A673 (cell line): ENCODE data around the gene FOXC1. TPM values are rescaled to one million over a fixed set of nuclear protein-coding genes. Genes with fewer than 3 reads are reported as not detected.

Experiments
- Bru-seq: library from RNA; stranded (reverse); fragments of 400-500 nt; gene quantifications from one replicate; lab custom pipeline; 2021; lab: Mats Ljungman, UMichigan
- BruChase-seq, 2 experiments: library from RNA; stranded (reverse); fragments of 400-500 nt; gene quantifications; one replicate each; lab custom pipeline; 2021; lab: Mats Ljungman, UMichigan
- BruUV-seq: library from RNA; stranded (reverse); fragments of 400-500 nt; replicated peaks from 2 replicates; lab custom pipeline; 2021; lab: Mats Ljungman, UMichigan
- CTCF ChIA-PET: fragments of 300-600 bp; sonication (Branson Sonifier 250); formaldehyde crosslinking; loops from one replicate; lab custom pipeline; 2022; ENCODE audit warnings: antibody characterized with exemption; lab: Charles Lee
- POLR2A ChIA-PET: fragments of 300-600 bp; sonication (Branson Sonifier 250); formaldehyde crosslinking; loops from one replicate; lab custom pipeline; 2022; ENCODE audit warnings: antibody characterized with exemption; ENCODE audit not compliant: low non-redundant PET; lab: Charles Lee
- DNase-seq: peaks from one replicate; pipeline ENCODE4 v3.0.0-alpha.2; 2015; ENCODE audit warnings: low spot score
- H3K27ac ChIP-seq: fragments of 200-600 bp; sonication (generic); 2 replicates; pipeline ENCODE4 v1.5.1; 2016; ENCODE audit warnings: mixed run types, low read depth, mild to moderate bottlenecking, mixed read lengths, antibody characterized with exemption, low read length; ENCODE audit not compliant: poor library complexity, severe bottlenecking
- H3K27me3 ChIP-seq: fragments of 200-600 bp; sonication (generic); replicated peaks from 2 replicates; pipeline ENCODE4 v1.6.1; 2017; ENCODE audit warnings: mixed run types, low read depth, mild to moderate bottlenecking, mixed read lengths, antibody characterized with exemption, low read length; ENCODE audit not compliant: insufficient read depth, poor library complexity
- H3K36me3 ChIP-seq: fragments of 200-600 bp; sonication (generic); 2 replicates; pipeline ENCODE4 v1.6.1; 2016; ENCODE audit warnings: mixed run types, mild to moderate bottlenecking, mixed read lengths, antibody characterized with exemption, low read length; ENCODE audit not compliant: insufficient read depth, poor library complexity, severe bottlenecking
- H3K4me1 ChIP-seq: fragments of 200-600 bp; sonication (generic); 2 replicates; pipeline ENCODE4 v1.6.1; 2017; ENCODE audit warnings: mixed run types, mild to moderate bottlenecking, mixed read lengths, antibody characterized with exemption, low read length; ENCODE audit not compliant: insufficient read depth, poor library complexity, severe bottlenecking
- H3K4me3 ChIP-seq: fragments of 200-600 bp; sonication (generic); 2 replicates; pipeline ENCODE4 v1.5.1; 2016; ENCODE audit warnings: low read depth, mixed run types, mild to moderate bottlenecking, mixed read lengths, low read length; ENCODE audit not compliant: poor library complexity, severe bottlenecking
- H3K9me3 ChIP-seq: fragments of 200-600 bp; sonication (generic); 2 replicates; pipeline ENCODE4 v1.6.1; 2016; ENCODE audit warnings: mixed run types, low read depth, mild to moderate bottlenecking, mixed read lengths, antibody characterized with exemption, low read length; ENCODE audit not compliant: poor library complexity, severe bottlenecking
- EZH2 ChIP-seq: fragments of 200-600 bp; sonication (generic); IDR thresholded peaks from 2 replicates; pipeline ENCODE4 v1.6.1; 2017; ENCODE audit warnings: borderline replicate concordance, low read depth, mild to moderate bottlenecking, mixed read lengths, antibody characterized with exemption, low read length; ENCODE audit not compliant: poor library complexity, severe bottlenecking
- intact Hi-C: fragments of 100-400 bp; cut with micrococcal nuclease; formaldehyde crosslinking; loops from one replicate; pipeline ENCODE4 v1.10.0; 2022; ENCODE audit not compliant: unreplicated experiment
- long read RNA-seq: library from polyadenylated mRNA; stranded (forward); transcript quantifications from one replicate; pipeline ENCODE4 v2.0.0, GENCODE V29; 2022
- total RNA-seq: library from RNA; stranded (reverse); gene quantifications from 2 replicates; pipeline ENCODE4 v1.2.3, GENCODE V29; 2021
- TF ChIP-seq, protein P1 (sequence below): fragments of 300-800, 200-600 bp; sonication (generic); conservative IDR thresholded peaks from 2 replicates; pipeline ENCODE4 v1.5.1; 2017; ENCODE audit warnings: low read depth, mild to moderate bottlenecking, antibody characterized with exemption, low read length, moderate library complexity, mixed read lengths

FOXC1 gene
- total RNA-seq: 0.49 and 0.50 TPM in 2 replicates
- percentile 27 among the genes with signal in this experiment for Bru-seq, nascent RNA
- BruChase-seq, experiment 1, labeled RNA remaining after a 2-hour chase: percentile 45 among the genes with signal in this experiment
- BruChase-seq, experiment 2, labeled RNA remaining after a 6-hour chase: percentile 22 among the genes with signal in this experiment
- long read RNA-seq: 0 reads

DNA sequence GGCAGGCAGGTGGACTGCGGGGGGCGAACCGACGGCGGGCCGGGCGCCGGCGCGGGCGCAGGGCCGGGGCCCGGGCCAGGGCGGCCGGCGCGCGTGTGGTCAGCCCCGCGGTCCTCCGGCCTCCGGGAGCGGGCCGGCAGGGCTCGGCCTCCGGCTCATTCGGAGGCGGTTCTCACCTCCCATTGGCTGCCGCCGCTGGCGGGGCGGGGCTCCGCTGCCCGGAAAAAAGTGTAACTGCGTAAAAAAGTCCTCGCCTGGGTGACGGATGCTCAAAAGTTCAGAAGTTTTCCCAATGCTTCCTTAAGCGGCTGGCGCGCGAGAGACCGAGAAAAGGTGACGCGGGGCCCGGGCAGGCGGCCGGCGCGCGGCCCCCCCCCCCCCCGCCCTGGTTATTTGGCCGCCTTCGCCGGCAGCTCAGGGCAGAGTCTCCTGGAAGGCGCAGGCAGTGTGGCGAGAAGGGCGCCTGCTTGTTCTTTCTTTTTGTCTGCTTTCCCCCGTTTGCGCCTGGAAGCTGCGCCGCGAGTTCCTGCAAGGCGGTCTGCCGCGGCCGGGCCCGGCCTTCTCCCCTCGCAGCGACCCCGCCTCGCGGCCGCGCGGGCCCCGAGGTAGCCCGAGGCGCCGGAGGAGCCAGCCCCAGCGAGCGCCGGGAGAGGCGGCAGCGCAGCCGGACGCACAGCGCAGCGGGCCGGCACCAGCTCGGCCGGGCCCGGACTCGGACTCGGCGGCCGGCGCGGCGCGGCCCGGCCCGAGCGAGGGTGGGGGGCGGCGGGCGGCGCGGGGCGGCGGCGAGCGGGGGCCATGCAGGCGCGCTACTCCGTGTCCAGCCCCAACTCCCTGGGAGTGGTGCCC, at the start of gene FOXC1:
Gene FOXC1, plus strand, starts transcription at position 268 of the 849 bp plus-strand sequence. Its CDS starts 531 bp downstream, at position 799.
- peak; percentile 73 for DNase-seq
- ChIA-PET CTCF (no interaction called here), POLR2A (no interaction called here)
- TF ChIP-seq, protein P1, sequence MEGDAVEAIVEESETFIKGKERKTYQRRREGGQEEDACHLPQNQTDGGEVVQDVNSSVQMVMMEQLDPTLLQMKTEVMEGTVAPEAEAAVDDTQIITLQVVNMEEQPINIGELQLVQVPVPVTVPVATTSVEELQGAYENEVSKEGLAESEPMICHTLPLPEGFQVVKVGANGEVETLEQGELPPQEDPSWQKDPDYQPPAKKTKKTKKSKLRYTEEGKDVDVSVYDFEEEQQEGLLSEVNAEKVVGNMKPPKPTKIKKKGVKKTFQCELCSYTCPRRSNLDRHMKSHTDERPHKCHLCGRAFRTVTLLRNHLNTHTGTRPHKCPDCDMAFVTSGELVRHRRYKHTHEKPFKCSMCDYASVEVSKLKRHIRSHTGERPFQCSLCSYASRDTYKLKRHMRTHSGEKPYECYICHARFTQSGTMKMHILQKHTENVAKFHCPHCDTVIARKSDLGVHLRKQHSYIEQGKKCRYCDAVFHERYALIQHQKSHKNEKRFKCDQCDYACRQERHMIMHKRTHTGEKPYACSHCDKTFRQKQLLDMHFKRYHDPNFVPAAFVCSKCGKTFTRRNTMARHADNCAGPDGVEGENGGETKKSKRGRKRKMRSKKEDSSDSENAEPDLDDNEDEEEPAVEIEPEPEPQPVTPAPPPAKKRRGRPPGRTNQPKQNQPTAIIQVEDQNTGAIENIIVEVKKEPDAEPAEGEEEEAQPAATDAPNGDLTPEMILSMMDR: no peak
- TF ChIP-seq EZH2: no peak
- BruUV-seq: no TSS peak
- H3K36me3 ChIP-seq: no peaks in the 10 kb centered on the region
- peaks cover 86% of the 10 kb centered on the region for H3K27me3 ChIP-seq
- no peak within 1 kb of the TSS for H3K27ac ChIP-seq
- intact Hi-C loops: loop anchor here (5.0 kb wide), 1 partner anchor 77 kb away; no protein-coding TSS in a partner anchor
- peaks cover 27% of the 10 kb centered on the region for H3K4me1 ChIP-seq
- peak within 1 kb of the TSS; percentile 52 for H3K4me3 ChIP-seq
- no peaks in the 10 kb centered on the region for H3K9me3 ChIP-seq

- TF ChIP-seq, protein P1: no peak
- no peak for TF ChIP-seq EZH2
- no TSS peak for BruUV-seq
- CTCF ChIA-PET: no interaction called here
Observed at GRCh38 chr6:1560281-1561058, 49.2 kb upstream of the FOXC1 start.

DNA sequence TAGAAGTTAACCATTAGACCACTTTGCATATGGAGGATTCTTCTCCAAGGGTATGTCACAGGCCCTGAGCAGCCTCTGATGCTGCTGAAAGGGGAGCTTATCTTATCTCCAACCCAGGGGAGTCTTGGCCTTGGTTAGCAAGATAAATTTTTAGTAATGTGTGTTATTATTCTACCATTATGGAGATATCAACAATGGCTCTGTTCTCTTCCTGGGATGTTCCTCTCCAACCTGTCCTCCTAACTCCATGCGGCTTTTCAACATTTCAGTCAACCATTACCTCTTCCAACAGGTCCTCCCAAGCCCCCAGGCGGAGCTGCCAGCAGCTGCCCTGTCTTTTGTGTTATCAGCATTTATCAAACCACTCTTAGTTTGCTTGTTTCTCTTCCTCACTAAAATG, 48.4 kb upstream of the FOXC1 start:
- peaks cover 7% of the 10 kb centered on the region for H3K27me3 ChIP-seq
- no peak overlapping the region for H3K4me3 ChIP-seq
- H3K4me1 ChIP-seq: no peaks in the 10 kb centered on the region
- ChIA-PET CTCF (no interaction called here), POLR2A (no interaction called here)
- DNase-seq: no peak
- TF ChIP-seq EZH2: no peak
- TF ChIP-seq, protein P1: no peak
- H3K27ac ChIP-seq: no peak overlapping the region
- no peaks in the 10 kb centered on the region for H3K36me3 ChIP-seq
- intact Hi-C loops: no loop called here
- H3K9me3 ChIP-seq: no peaks in the 10 kb centered on the region
- no TSS peak for BruUV-seq

More at GRCh38 chr6:1560281-1561058, 49.2 kb upstream of the FOXC1 start:
- Histone ChIP-seq H3K4me3 (no peak overlapping the region), H3K9me3 (no peaks in the 10 kb centered on the region), H3K36me3 (no peaks in the 10 kb centered on the region), H3K4me1 (no peaks in the 10 kb centered on the region), H3K27ac (no peak overlapping the region), H3K27me3 (peaks cover 7% of the 10 kb centered on the region)
- DNase-seq: no peak
- POLR2A ChIA-PET: no interaction called here
- intact Hi-C loops: no loop called here
